ENCODE results near the gene GALNS.

DNA sequence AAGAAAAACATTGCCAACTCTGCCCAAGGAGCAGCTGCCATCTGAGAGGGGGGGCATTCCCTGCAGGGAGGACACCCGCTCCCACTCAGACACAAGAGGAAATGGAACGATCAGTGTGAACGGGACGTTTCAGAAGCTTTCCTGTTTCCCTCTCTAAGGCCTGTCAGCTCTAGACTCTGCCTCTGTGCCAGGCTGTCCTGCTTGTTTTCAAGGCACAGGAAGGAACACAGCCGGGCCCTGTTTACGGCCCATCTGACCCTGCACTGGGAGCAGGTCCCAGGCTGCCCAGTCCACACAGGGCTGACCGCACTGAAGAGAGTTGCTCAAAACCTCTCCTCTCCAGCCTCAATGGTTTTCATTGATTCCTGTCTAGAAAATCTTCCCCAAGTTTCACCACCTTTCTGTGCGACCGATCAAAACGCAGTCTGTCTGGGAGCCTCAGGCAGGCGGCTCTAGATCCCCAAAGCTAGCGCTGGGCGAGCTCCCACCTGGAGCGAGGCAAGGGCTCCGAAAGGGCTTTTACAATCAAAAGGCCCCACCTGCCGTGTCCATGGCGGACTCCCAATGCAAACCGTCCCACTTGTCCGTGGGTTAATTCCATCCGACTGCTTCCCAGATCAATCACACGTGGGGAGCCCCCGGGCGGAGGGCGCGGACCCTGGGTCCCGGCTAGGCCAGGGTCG lies 73.2 kb downstream of the GALNS start:
- TF ChIP-seq, protein P1, sequence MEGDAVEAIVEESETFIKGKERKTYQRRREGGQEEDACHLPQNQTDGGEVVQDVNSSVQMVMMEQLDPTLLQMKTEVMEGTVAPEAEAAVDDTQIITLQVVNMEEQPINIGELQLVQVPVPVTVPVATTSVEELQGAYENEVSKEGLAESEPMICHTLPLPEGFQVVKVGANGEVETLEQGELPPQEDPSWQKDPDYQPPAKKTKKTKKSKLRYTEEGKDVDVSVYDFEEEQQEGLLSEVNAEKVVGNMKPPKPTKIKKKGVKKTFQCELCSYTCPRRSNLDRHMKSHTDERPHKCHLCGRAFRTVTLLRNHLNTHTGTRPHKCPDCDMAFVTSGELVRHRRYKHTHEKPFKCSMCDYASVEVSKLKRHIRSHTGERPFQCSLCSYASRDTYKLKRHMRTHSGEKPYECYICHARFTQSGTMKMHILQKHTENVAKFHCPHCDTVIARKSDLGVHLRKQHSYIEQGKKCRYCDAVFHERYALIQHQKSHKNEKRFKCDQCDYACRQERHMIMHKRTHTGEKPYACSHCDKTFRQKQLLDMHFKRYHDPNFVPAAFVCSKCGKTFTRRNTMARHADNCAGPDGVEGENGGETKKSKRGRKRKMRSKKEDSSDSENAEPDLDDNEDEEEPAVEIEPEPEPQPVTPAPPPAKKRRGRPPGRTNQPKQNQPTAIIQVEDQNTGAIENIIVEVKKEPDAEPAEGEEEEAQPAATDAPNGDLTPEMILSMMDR (IDR thresholded peaks at IDR 0.05; ENCODE audit: insufficient read depth, low read length, poor library complexity, severe bottlenecking) = no peak
- no peak for TF ChIP-seq EZH2phosphoT487 (conservative IDR thresholded peaks at IDR 0.05; ENCODE audit: low read length)

All from SU-DHL-6 (cell line).